Pancreas (tissue), 10 donors: ENCODE data around the gene HSPA1B. TPM values are rescaled to one million over a fixed set of nuclear protein-coding genes. Genes with fewer than 3 reads are reported as not detected.

Experiments used
- ATAC-seq, 4 donors: fragments of 200-7000 bp; cut with Tn5 transposase; one replicate each; pipeline versions ENCODE4 v1.8.0 to v1.9.1; 2020; ENCODE audit warnings: mild to moderate bottlenecking in 4 of 4, moderate library complexity in 4 of 4
- DNase-seq, 6 donors: peaks; one replicate each; pipeline ENCODE4 v3.0.0-alpha.2; 2020
- FAIRE-seq: peaks from 2 replicates; lab custom pipeline; 2012; peaks lifted over from hg19 to GRCh38; lab: Jason Lieb, UNC
- H3K27ac ChIP-seq, 4 donors: fragments of 200-600 bp; sonication (generic); 1 replicate in 3 of 4; 2 replicates in 1 of 4; pipeline versions ENCODE4 v1.5.0 to v1.8.0; 2020
- H3K27me3 ChIP-seq, 4 donors: fragments of 200-600 bp; one replicate each; pipeline ENCODE4 v1.8.0; 2021
- H3K36me3 ChIP-seq, 3 donors: fragments of 200-600 bp; sonication (generic) in 1 of 3; one replicate each; pipeline versions ENCODE4 v1.5.0 to v1.8.0; 2020 to 2021
- H3K4me1 ChIP-seq, 3 donors: fragments of 200-600 bp; one replicate each; pipeline ENCODE4 v1.8.0; 2021
- H3K4me3 ChIP-seq, 4 donors: fragments of 200-600 bp; sonication (generic) in 2 of 4; one replicate each; pipeline versions ENCODE4 v1.5.0 to v1.8.0; 2020 to 2021
- H3K9me3 ChIP-seq, 4 donors: fragments of 200-600 bp; one replicate each; pipeline ENCODE4 v1.8.0; 2021
- CTCF ChIP-seq, 4 donors: fragments of 200-600 bp; sonication (generic) in 3 of 4; IDR thresholded peaks; one replicate each; pipeline versions ENCODE4 v1.5.0 to v1.8.0; 2021; ENCODE audit warnings: antibody characterized with exemption in 4 of 4
- WGBS, 2 donors: extraction: QIAGEN DNeasy Blood & Tissue Kit; methylation state at CpG; one replicate each; pipeline ENCODE4 v1.1.7; 2013; 5-methylcytosine and 5-hydroxymethylcytosine counted together
- intact Hi-C, 3 donors: fragments of 100-400 bp; cut with DNase I; formaldehyde crosslinking; loops; one replicate each; pipeline versions ENCODE4 v1.11.1 to v1.14.2; 2022
- polyA plus RNA-seq, 2 donors: library from polyadenylated mRNA; stranded (reverse); fragments of 200-250 nt; gene quantifications; one replicate each; pipeline ENCODE4 v1.2.3, GENCODE V29; 2013
- total RNA-seq, 6 donors: library from RNA; stranded (reverse); fragmentation: NEBNext Ultra II Directional in 4 of 6; extraction: Animal tissue kit (Norgen Biotek cat#: 25700) in 4 of 6; gene quantifications; one replicate each; pipeline versions ENCODE4 v1.2.1 to v1.2.4, GENCODE V29; 2021 to 2023
- donor health status: healthy with polysubstance abuse.
- donor health status: DM: no; HTN: no; CAD: no; lungs with moderate emphysema.
- donor health status: DM: no; HTN: no; CAD: no.
- donor health status: control.
- donor health status: control.
- donor health status: Bipolar disorder and iron deficiency.
- donor health status: DM: yes; HTN: yes; CAD: no.
- donor health status: DM: no; HTN: no; CAD: no.
- donor health status: DM: no; HTN: no; CAD: no.
- donor health status: DM: yes; HTN: yes; CAD: no.

The HSPA1B gene
- total RNA-seq (100 to 1,000 TPM in 2 of 6 donors, 10 to 100 TPM in 4; 24.6 to 248 (median 43.2) TPM), polyA plus RNA-seq (10 to 100 TPM; 18.4 to 60.4 TPM)

- H3K36me3 ChIP-seq: no peaks in the 10 kb centered on the region
- WGBS, 2 donors: 0% methylated on average over 49 to 52 of the region's 56 CpGs
- H3K4me1 ChIP-seq: peaks cover 21 to 44% (median 42%) of the 10 kb centered on the region in 3 donors
- intact Hi-C loops: no loop called here
- H3K9me3 ChIP-seq: no peaks in the 10 kb centered on the region
- H3K27ac ChIP-seq: peak within 1 kb of the TSS; percentile 66 to 99 (median 92)
- DNase-seq (peak; percentile 99 to 100 (median 99)), FAIRE-seq (peak; percentile 75), ATAC-seq (peak; percentile 40 to 87 (median 72))
- TF ChIP-seq CTCF (IDR thresholded peaks at IDR 0.05): no peak
- H3K27me3 ChIP-seq: no peaks in the 10 kb centered on the region
- peak within 1 kb of the TSS; percentile 3 to 59 (median 50) for H3K4me3 ChIP-seq
Measured at GRCh38 chr6:31827286-31828079, at the start of gene HSPA1B. Gene HSPA1B (plus strand): TSS chr6:31827738. CDS start chr6:31827951, 213 bp downstream.

- no peak for TF ChIP-seq CTCF (IDR thresholded peaks at IDR 0.05)
- Histone ChIP-seq H3K27ac (no peak overlapping the region), H3K4me3 (no peak overlapping the region), H3K9me3 (no peaks in the 10 kb centered on the region), H3K27me3 (no peaks in the 10 kb centered on the region), H3K4me1 (peaks cover 5 to 8% (median 6%) of the 10 kb centered on the region in 3 donors), H3K36me3 (peaks cover 0 to 32% (median 25%) of the 10 kb centered on the region in 3 donors)
- FAIRE-seq (no peak), ATAC-seq (no peak), DNase-seq (peak in 1 of 6 donors; percentile 47)
- WGBS, 2 donors: 86 to 96% methylated on average over 5 of the region's 5 CpGs
- intact Hi-C loops: loop anchor here in 1 of 3 donors (10.0 kb wide), 1 partner anchor 57 kb away; no protein-coding TSS in a partner anchor
Measured at GRCh38 chr6:31778193-31778592, 49.3 kb upstream of the HSPA1B start.

GRCh38 chr6:31778999-31779885 lies 48.3 kb upstream of the HSPA1B start:
- peak in 1 of 6 donors; percentile 77 for DNase-seq
- peaks cover 5 to 8% (median 6%) of the 10 kb centered on the region in 3 donors for H3K4me1 ChIP-seq
- no peak for TF ChIP-seq CTCF (IDR thresholded peaks at IDR 0.05)
- no peaks in the 10 kb centered on the region for H3K9me3 ChIP-seq
- WGBS, 2 donors: 89 to 93% methylated on average over 40 to 43 of the region's 43 CpGs
- no peak overlapping the region for H3K4me3 ChIP-seq
- intact Hi-C loops: loop anchor here in 1 of 3 donors (10.0 kb wide), 1 partner anchor 56 kb away; no protein-coding TSS in a partner anchor
- no peak overlapping the region for H3K27ac ChIP-seq
- H3K36me3 ChIP-seq: peaks cover 0 to 32% (median 30%) of the 10 kb centered on the region in 3 donors
- no peak for FAIRE-seq
- H3K27me3 ChIP-seq: no peaks in the 10 kb centered on the region
- ATAC-seq: no peak

GRCh38 chr6:31779908-31780307 lies 47.6 kb upstream of the HSPA1B start:
- 92 to 95% methylated on average over 10 of the region's 10 CpGs for WGBS, 2 donors
- DNase-seq (peak in 1 of 6 donors; percentile 73), FAIRE-seq (no peak), ATAC-seq (no peak)
- intact Hi-C loops: loop anchor here in 1 of 3 donors (10.0 kb wide), 1 partner anchor 55 kb away; no protein-coding TSS in a partner anchor
- no peak for TF ChIP-seq CTCF (IDR thresholded peaks at IDR 0.05)
- H3K36me3 ChIP-seq: peaks cover 0 to 36% (median 32%) of the 10 kb centered on the region in 3 donors
- peaks cover 5 to 8% (median 6%) of the 10 kb centered on the region in 3 donors for H3K4me1 ChIP-seq
- no peak overlapping the region for H3K4me3 ChIP-seq
- H3K9me3 ChIP-seq: no peaks in the 10 kb centered on the region
- H3K27me3 ChIP-seq: no peaks in the 10 kb centered on the region
- no peak overlapping the region for H3K27ac ChIP-seq
